GM23248 (cell line): ENCODE data around the gene METTL1.

Source experiments
- EZH2 ChIP-seq: fragments of 200-600 bp; sonication (generic); IDR thresholded peaks from 2 replicates; pipeline ENCODE4 v1.6.1; 2018; ENCODE audit warnings: antibody characterized with exemption, mild to moderate bottlenecking; ENCODE audit not compliant: insufficient read depth, poor library complexity, severe bottlenecking
- EZH2phosphoT487 ChIP-seq: fragments of 200-600 bp; sonication (generic); IDR thresholded peaks from 2 replicates; pipeline ENCODE4 v1.6.1; 2018; ENCODE audit warnings: antibody characterized with exemption, moderate library complexity, mild to moderate bottlenecking, low read depth; ENCODE audit not compliant: insufficient read depth

DNA sequence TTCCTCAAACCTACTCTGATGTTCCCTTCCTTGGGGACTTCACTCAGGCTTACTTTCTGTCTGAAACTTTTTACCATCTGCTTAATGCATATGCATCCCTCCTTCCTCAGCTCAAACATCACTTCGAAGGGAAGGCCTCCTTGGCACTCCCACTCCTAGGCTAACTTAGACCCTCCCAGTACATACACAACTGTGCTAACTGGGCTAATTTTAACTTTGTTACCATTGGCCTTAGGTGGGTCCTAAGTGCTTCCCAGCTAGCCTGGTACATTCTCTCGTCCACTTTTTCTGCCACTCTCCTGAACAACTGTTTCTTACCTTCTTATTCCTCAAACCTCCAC lies 4.3 kb upstream of the METTL1 start:
- TF ChIP-seq EZH2 (no peak), EZH2phosphoT487 (no peak)
